ENCODE results near the gene ZSWIM6. TPM values are rescaled to one million over a fixed set of nuclear protein-coding genes. Genes with fewer than 3 reads are reported as not detected.

ZSWIM6 gene
- total RNA-seq, 8 experiments from 2014 or later, result 8.2 to 54.3 (median 20.2) TPM

- Histone ChIP-seq H3K4me1 (replicated peaks in 1 of 2) (no peaks in the 10 kb centered on the region), H3K4me3 (no peak overlapping the region), H3K27ac (no peak overlapping the region)
- WGBS, 10 experiments, result 13 to 91% (median 84%) methylated on average over 1 to 3 of the region's 3 CpGs; no CpG with 5 or more reads in 2 of the 10 experiments
- ATAC-seq (replicated peaks in 6 of 8), result no peak
- in situ Hi-C loops (cut with MboI; ENCODE audit: low pct_unique_long_range_greater_than_20kb in 2 of 9, low sequenced_read_pairs in 9 of 9, unreplicated experiment in 9 of 9), result no loop called here
Measured at GRCh38 chr5:61298066-61298465, 34.0 kb upstream of the ZSWIM6 start.

GRCh38 chr5:61298580-61298979 lies 33.5 kb upstream of the ZSWIM6 start:
- Histone ChIP-seq H3K27ac (no peak overlapping the region), H3K4me3 (no peak overlapping the region), H3K4me1 (replicated peaks in 1 of 2) (no peaks in the 10 kb centered on the region)
- peak in 1 of 8 experiments; percentile 40 for ATAC-seq (replicated peaks in 6 of 8)
- in situ Hi-C loops (cut with MboI; ENCODE audit: low pct_unique_long_range_greater_than_20kb in 2 of 9, low sequenced_read_pairs in 9 of 9, unreplicated experiment in 9 of 9), result no loop called here
- 33 to 84% (median 74%) methylated on average over 1 to 6 of the region's 6 CpGs; no CpG with 5 or more reads in 1 of the 10 experiments for WGBS, 10 experiments

GRCh38 chr5:61299261-61299681 lies 32.8 kb upstream of the ZSWIM6 start:
- H3K27ac ChIP-seq, result no peak overlapping the region
- WGBS, 10 experiments, result 88 to 100% (median 96%) methylated on average over 2 to 5 of the region's 5 CpGs; no CpG with 5 or more reads in 5 of the 10 experiments
- no peak overlapping the region for H3K4me3 ChIP-seq
- in situ Hi-C loops (cut with MboI; ENCODE audit: low pct_unique_long_range_greater_than_20kb in 2 of 9, low sequenced_read_pairs in 9 of 9, unreplicated experiment in 9 of 9), result no loop called here
- no peak for ATAC-seq (replicated peaks in 6 of 8)
- H3K4me1 ChIP-seq (replicated peaks in 1 of 2), result no peaks in the 10 kb centered on the region

GRCh38 chr5:61301341-61302199 lies 30.5 kb upstream of the ZSWIM6 start:
- in situ Hi-C loops (cut with MboI; ENCODE audit: low pct_unique_long_range_greater_than_20kb in 2 of 9, low sequenced_read_pairs in 9 of 9, unreplicated experiment in 9 of 9), result loop anchor here in 2 of 9 experiments (25.0 kb wide), 2 partner anchors 139 to 339 kb away; partner anchors contain the start of gene SMIM15 (in 1 of the 2)
- H3K4me3 ChIP-seq, result no peak overlapping the region
- 0 to 100% (median 60%) methylated on average over 1 to 7 of the region's 9 CpGs; no CpG with 5 or more reads in 1 of the 10 experiments for WGBS, 10 experiments
- no peak overlapping the region for H3K27ac ChIP-seq
- no peaks in the 10 kb centered on the region for H3K4me1 ChIP-seq (replicated peaks in 1 of 2)
- peak in 6 of 8 experiments; percentile 49 to 95 (median 80) for ATAC-seq (replicated peaks in 6 of 8)

GRCh38 chr5:61302200-61302563 lies 29.9 kb upstream of the ZSWIM6 start:
- in situ Hi-C loops (cut with MboI; ENCODE audit: low pct_unique_long_range_greater_than_20kb in 2 of 9, low sequenced_read_pairs in 9 of 9, unreplicated experiment in 9 of 9), result loop anchor here in 2 of 9 experiments (25.0 kb wide), 2 partner anchors 140 to 340 kb away; partner anchors contain the start of gene SMIM15 (in 1 of the 2)
- Histone ChIP-seq H3K27ac (no peak overlapping the region), H3K4me3 (no peak overlapping the region), H3K4me1 (replicated peaks in 1 of 2) (no peaks in the 10 kb centered on the region)
- WGBS, 10 experiments, result 83 to 100% (median 97%) methylated on average over 1 to 2 of the region's 4 CpGs; no CpG with 5 or more reads in 4 of the 10 experiments
- no peak for ATAC-seq (replicated peaks in 6 of 8)

- in situ Hi-C loops (cut with MboI; ENCODE audit: low pct_unique_long_range_greater_than_20kb in 2 of 9, low sequenced_read_pairs in 9 of 9, unreplicated experiment in 9 of 9), result loop anchor here in 2 of 9 experiments (25.0 kb wide), 2 partner anchors 141 to 341 kb away; partner anchors contain the start of gene SMIM15 (in 1 of the 2)
- whole genome bisulfite sequencing, 10 experiments, result 38 to 89% (median 79%) methylated on average over 2 to 4 of the region's 4 CpGs
- no peak overlapping the region for H3K4me3 ChIP-seq
- ATAC-seq (replicated peaks in 6 of 8), result no peak
- H3K27ac ChIP-seq, result no peak overlapping the region
- peaks cover 0 to 2% of the 10 kb centered on the region in 2 donors for H3K4me1 ChIP-seq (replicated peaks in 1 of 2)
Measured at GRCh38 chr5:61303346-61303745, 28.7 kb upstream of the ZSWIM6 start.

DNA sequence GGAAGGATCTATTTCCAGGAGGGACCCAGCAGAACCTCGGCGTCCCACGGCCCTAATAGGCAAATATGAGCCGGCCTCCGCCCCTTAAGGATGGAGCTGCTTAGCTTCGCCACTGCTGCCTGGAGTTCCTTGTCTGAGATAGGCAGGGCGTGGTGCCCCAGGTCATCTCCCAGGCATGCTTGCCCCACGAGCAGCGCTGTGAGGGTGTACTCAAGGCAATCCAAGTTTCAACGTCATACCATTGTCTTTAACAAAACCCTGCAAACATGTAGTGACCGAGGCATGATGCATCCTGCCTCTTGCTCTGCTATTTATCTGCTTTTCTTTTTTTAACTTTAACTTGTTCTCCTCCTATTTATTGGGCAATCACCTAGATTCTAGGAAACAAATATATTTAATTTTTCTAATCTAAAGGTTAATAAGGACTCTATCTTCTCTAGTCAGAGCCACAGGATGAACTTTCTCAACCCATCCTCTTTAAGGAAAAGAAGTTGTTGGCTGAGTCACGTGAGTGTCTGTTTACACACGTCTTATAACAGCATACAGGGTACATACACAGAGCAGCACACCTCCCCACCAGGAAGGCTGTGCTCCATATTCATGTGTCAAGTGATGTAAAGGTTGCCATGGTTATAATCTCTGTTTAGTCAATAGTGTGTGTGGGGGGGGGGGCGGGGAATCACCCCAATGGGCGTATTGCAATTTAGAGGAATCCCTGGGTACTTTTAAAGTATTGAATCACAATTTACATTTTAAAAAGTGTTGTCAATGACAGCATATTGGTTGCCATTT lies 27.3 kb upstream of the ZSWIM6 start:
- ATAC-seq (replicated peaks in 6 of 8), result peak in 5 of 8 experiments; percentile 2 to 63 (median 37)
- Histone ChIP-seq H3K4me1 (replicated peaks in 1 of 2) (peaks cover 0 to 5% of the 10 kb centered on the region in 2 donors), H3K27ac (no peak overlapping the region), H3K4me3 (no peak overlapping the region)
- in situ Hi-C loops (cut with MboI; ENCODE audit: low pct_unique_long_range_greater_than_20kb in 2 of 9, low sequenced_read_pairs in 9 of 9, unreplicated experiment in 9 of 9), result loop anchor here in 2 of 9 experiments (25.0 kb wide), 2 partner anchors 142 to 342 kb away; partner anchors contain the start of gene SMIM15 (in 1 of the 2)
- 0 to 88% (median 69%) methylated on average over 2 to 13 of the region's 15 CpGs for WGBS, 10 experiments

DNA sequence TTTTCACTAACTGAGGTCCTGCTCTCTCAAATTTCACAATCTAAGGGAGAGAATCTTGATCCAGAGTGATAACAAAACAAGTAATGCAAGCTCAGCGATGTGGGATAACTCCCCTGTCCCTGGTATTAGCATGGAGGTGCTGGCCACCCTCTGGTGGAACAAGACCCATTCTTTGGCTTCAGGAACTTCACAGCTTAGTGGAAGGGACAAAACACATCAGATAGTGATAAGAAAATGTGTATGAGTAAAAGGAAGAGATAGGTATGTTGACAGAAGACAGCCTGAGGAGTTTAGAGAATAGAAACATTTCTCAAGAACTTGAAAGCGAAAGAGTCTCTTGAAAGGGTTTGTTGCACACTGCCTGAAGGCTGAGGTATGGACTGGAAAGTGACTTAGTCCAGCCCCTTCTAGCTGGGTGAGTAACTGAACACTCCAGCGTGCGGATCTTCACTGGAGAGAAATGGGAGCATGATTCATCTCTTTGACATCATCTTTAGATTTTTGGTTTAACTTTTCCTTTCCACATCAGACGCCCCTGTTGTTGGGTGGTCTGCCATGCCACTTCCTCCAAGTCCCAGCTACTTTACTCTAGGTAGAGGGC lies 25.4 kb upstream of the ZSWIM6 start:
- WGBS, 10 experiments, result 35 to 100% (median 87%) methylated on average over 1 to 4 of the region's 5 CpGs; no CpG with 5 or more reads in 2 of the 10 experiments

GRCh38 chr5:61307191-61307590 lies 24.9 kb upstream of the ZSWIM6 start:
- WGBS, 10 experiments, result 0 to 74% (median 25%) methylated on average over 1 to 3 of the region's 3 CpGs; no CpG with 5 or more reads in 4 of the 10 experiments
- ATAC-seq (replicated peaks in 6 of 8), result peak in 3 of 8 experiments; percentile 18 to 59 (median 43)
- in situ Hi-C loops (cut with MboI; ENCODE audit: low pct_unique_long_range_greater_than_20kb in 2 of 9, low sequenced_read_pairs in 9 of 9, unreplicated experiment in 9 of 9), result loop anchor here in 2 of 9 experiments (25.0 kb wide), 2 partner anchors 145 to 345 kb away; partner anchors contain the start of gene SMIM15 (in 1 of the 2)
- peaks cover 0 to 5% of the 10 kb centered on the region in 2 donors for H3K4me1 ChIP-seq (replicated peaks in 1 of 2)
- H3K4me3 ChIP-seq, result no peak overlapping the region
- no peak overlapping the region for H3K27ac ChIP-seq

More for the DNA sequence above, 25.4 kb upstream of the ZSWIM6 start:
- H3K4me3 ChIP-seq, result no peak overlapping the region
- no peak overlapping the region for H3K27ac ChIP-seq
- in situ Hi-C loops (cut with MboI; ENCODE audit: low pct_unique_long_range_greater_than_20kb in 2 of 9, low sequenced_read_pairs in 9 of 9, unreplicated experiment in 9 of 9), result loop anchor here in 2 of 9 experiments (25.0 kb wide), 2 partner anchors 144 to 344 kb away; partner anchors contain the start of gene SMIM15 (in 1 of the 2)
- peaks cover 0 to 5% of the 10 kb centered on the region in 2 donors for H3K4me1 ChIP-seq (replicated peaks in 1 of 2)
- peak in 3 of 8 experiments; percentile 23 to 61 (median 45) for ATAC-seq (replicated peaks in 6 of 8)

DNA sequence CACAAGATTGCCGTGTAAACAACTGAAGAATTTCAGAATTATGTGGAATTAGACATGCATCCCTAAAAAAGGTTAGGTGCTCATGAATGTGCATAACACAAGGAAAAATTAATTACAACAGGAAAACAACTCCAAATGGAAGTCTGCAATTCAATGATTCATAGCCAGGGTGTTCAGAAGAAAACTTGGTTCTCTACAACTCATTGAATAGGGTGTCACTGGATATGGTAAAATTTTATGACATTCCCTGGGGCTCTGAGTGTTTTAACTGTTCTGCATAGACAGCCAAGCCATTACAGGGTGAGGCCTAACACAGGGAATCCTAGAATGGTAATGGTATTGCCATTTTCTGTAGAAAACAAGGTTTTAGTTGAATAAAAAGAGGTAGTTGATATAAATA lies 24.4 kb upstream of the ZSWIM6 start:
- no peak overlapping the region for H3K4me3 ChIP-seq
- in situ Hi-C loops (cut with MboI; ENCODE audit: low pct_unique_long_range_greater_than_20kb in 2 of 9, low sequenced_read_pairs in 9 of 9, unreplicated experiment in 9 of 9), result loop anchor here in 2 of 9 experiments (25.0 kb wide), 2 partner anchors 145 to 345 kb away; partner anchors contain the start of gene SMIM15 (in 1 of the 2)
- H3K4me1 ChIP-seq (replicated peaks in 1 of 2), result peaks cover 0 to 5% of the 10 kb centered on the region in 2 donors
- WGBS, 10 experiments, result 0 to 100% (median 42%) methylated on average over 1 of the region's 1 CpG; no CpG with 5 or more reads in 2 of the 10 experiments
- peak in 3 of 8 experiments; percentile 75 to 88 (median 82) for ATAC-seq (replicated peaks in 6 of 8)
- no peak overlapping the region for H3K27ac ChIP-seq

- Histone ChIP-seq H3K4me1 (replicated peaks in 1 of 2) (peaks cover 0 to 5% of the 10 kb centered on the region in 2 donors), H3K27ac (no peak overlapping the region), H3K4me3 (no peak overlapping the region)
- WGBS, 10 experiments, result 40 to 86% (median 60%) methylated on average over 1 of the region's 1 CpG; no CpG with 5 or more reads in 3 of the 10 experiments
- in situ Hi-C loops (cut with MboI; ENCODE audit: low pct_unique_long_range_greater_than_20kb in 2 of 9, low sequenced_read_pairs in 9 of 9, unreplicated experiment in 9 of 9), result loop anchor here in 2 of 9 experiments (25.0 kb wide), 2 partner anchors 146 to 346 kb away; partner anchors contain the start of gene SMIM15 (in 1 of the 2)
- ATAC-seq (replicated peaks in 6 of 8), result peak in 2 of 8 experiments; percentile 32 to 65
Measured at GRCh38 chr5:61308712-61309111, 23.3 kb upstream of the ZSWIM6 start.

GRCh38 chr5:61309115-61309514 lies 22.9 kb upstream of the ZSWIM6 start:
- in situ Hi-C loops (cut with MboI; ENCODE audit: low pct_unique_long_range_greater_than_20kb in 2 of 9, low sequenced_read_pairs in 9 of 9, unreplicated experiment in 9 of 9), result loop anchor here in 2 of 9 experiments (25.0 kb wide), 2 partner anchors 147 to 347 kb away; partner anchors contain the start of gene SMIM15 (in 1 of the 2)
- 39 to 100% (median 80%) methylated on average over 1 to 3 of the region's 5 CpGs; no CpG with 5 or more reads in 1 of the 10 experiments for WGBS, 10 experiments

More at GRCh38 chr5:61309115-61309514, 22.9 kb upstream of the ZSWIM6 start:
- Histone ChIP-seq H3K4me3 (no peak overlapping the region), H3K27ac (no peak overlapping the region), H3K4me1 (replicated peaks in 1 of 2) (peaks cover 0 to 5% of the 10 kb centered on the region in 2 donors)
- peak in 1 of 8 experiments; percentile 9 for ATAC-seq (replicated peaks in 6 of 8)

Measured in motor neuron (in vitro differentiated cells).